GM12801 (cell line): Measurements from ENCODE around the gene NUDT7.

Experiments
- TF ChIP-seq, protein P1 (sequence below): IDR thresholded peaks from one replicate; pipeline ENCODE4 v1.5.1; 2011; ENCODE audit warnings: control low read depth; ENCODE audit not compliant: insufficient read length; ENCODE audit errors: extremely low read depth

The NUDT7 gene

DNA sequence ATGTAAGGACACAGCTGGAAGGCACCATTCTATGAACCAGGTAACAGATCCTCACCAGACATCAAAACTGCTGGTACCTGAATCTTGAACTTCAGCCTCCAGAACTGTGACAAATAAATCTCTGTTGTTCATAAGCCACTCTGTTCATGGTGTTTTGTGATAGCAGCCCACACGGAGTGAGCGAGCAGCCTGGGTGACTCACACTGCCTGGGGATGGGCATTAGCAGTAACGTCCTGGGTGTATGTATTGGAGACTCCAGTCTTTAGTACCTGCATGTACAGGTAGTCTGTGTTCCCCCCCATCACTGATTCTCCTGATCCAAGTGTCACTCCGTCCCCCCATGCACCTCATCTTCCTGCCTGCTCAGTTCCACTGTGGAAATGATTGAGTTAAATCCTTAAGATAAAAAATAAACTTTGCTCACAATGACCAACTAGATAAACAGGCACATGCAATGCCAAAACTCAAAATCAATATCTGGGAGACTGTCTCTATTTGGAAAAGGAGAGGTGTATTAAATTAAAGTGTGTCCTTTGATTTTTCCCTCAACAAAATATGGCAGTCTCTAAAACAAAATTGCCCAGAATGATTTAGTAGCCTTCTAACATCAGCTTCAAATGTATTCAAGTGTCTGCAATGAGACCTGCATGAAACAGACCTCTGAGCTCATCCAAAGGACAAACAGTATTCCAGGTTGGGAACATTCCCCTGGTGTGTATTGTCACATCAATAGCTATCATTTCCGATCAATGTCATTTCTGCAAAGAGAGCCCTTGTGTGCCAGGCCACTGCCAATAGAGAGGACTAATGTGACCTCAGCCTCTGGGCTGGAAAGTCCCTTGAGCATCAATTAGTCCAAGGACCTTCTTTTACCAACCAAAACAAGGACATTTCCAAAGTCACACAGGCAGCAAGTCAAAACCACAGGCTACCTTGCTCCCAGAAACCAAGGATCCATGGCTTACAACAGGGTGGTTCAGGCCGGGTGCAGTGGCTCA is 53.9 kb downstream of the NUDT7 start:
- TF ChIP-seq, protein P1, sequence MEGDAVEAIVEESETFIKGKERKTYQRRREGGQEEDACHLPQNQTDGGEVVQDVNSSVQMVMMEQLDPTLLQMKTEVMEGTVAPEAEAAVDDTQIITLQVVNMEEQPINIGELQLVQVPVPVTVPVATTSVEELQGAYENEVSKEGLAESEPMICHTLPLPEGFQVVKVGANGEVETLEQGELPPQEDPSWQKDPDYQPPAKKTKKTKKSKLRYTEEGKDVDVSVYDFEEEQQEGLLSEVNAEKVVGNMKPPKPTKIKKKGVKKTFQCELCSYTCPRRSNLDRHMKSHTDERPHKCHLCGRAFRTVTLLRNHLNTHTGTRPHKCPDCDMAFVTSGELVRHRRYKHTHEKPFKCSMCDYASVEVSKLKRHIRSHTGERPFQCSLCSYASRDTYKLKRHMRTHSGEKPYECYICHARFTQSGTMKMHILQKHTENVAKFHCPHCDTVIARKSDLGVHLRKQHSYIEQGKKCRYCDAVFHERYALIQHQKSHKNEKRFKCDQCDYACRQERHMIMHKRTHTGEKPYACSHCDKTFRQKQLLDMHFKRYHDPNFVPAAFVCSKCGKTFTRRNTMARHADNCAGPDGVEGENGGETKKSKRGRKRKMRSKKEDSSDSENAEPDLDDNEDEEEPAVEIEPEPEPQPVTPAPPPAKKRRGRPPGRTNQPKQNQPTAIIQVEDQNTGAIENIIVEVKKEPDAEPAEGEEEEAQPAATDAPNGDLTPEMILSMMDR, result no peak

DNA sequence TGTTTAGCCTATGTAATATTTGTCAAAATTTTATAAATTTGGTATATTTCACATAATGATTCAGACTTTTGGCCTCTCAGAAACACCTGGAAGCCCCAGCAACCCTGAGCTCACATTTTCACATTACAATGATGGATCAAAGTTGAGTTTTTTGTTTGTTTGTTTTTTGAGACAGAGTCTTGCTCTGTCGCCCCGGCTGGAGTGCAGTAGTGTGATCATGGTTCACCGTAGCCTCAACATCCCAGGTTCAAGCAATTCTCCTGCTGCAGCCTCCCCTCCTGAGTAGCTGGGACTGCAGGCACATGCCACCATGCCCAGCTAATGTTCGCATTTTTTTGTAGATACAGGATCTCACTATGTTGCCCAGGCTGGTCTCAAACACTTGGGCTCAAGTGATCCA is 55.4 kb downstream of the NUDT7 start:
- TF ChIP-seq, protein P1, result no peak

DNA sequence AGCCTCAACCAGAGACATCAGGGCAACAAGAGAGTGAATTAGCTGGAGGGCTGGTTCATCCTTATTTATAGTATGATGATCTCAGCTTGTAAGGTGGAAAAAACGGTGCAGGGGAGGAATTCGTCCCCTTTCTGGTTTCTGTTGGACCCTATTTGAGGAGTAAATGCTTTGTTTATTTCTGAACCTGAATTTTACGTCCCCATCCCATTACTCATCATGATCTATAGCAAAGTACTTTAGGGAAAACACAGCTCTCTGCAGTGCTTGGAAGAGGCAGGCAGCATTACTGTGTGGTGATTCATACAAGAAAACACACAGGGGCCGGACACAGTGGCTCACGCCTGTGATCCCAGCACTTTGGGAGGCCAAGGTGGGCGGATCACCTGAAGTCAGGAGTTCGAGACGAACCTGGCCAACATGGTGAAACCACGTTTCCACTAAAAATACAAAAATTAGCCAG is 58.1 kb downstream of the NUDT7 start:
- TF ChIP-seq, protein P1, result no peak

DNA sequence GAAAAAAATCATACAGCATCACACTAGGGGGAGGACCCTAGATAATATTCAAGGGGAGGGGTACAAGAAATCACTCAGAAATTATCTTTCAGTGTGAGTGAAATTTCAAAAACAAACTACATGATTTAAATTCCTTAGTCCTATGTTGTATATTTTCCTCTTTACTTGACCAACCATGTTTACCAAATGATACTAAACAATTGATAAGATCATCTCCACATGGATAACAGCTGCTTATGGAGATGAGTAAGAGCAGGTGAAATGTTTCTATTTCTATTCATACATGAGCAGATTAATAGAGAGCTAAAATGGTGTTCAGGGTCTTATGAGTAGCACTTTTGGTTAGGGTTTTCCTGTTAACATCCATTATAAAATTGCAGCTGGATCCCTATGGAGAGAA is 58.8 kb downstream of the NUDT7 start:
- TF ChIP-seq, protein P1, result no peak

DNA sequence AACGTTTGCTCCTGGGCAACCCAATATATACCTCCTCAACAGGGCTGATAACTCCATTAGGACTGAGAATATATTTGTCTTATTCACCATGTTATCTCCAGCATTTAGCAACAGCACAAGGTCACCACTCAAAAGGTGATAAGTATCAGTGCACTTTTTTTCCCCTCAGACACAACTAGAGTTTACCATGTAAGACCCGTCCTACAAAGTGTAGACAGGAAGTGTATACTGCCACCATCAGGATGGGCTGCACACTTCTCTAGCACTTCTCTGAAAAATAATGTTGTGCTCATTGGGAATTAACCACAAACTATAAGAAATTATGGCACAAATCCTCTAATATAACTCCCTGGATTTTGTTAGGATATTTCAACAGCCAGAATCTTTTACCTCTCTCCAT is 60.4 kb downstream of the NUDT7 start:
- TF ChIP-seq, protein P1, result no peak

DNA sequence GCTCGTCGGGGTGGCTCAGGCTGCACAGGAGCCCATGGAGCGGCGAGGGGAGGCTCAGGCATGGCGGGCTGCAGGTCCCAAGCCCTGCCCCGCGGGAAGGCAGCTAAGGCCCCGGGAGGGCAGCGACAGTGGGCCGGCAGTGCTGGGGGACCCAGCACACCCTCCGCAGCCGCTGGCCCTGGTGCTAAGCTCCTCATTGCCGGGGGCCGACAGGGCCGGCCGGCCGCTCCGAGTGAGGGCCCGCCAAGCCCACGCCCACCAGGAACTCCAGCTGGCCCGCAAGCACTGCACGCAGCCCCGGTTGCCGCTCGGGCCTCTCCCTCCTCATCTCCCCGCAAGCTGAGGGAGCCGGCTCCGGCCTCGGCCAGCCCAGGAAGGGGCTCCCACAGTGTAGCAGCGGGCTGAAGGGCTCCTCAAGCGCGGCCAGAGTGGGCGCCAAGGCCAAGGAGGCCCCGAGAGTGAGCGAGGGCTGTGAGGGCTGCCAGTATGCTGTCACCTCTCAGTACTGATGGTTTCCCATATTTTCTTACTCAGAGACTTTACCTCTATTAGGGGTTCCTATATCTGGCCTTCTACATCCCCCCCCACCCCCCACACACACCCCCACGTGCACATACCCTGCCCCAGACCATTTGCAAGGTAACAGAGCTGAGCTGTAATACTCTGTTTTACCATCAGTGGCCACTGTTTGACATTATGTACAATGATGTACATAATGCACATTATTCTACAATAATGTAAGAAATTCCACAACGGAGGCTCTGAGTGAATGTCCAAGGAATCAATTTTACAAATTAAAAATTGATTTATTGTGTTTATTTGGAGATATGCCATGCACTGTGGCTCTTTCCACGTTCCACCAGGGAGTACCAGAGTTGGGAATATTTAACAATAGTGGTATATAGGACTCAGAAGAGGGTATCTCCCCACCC is 62.4 kb downstream of the NUDT7 start:
- TF ChIP-seq, protein P1, result no peak

DNA sequence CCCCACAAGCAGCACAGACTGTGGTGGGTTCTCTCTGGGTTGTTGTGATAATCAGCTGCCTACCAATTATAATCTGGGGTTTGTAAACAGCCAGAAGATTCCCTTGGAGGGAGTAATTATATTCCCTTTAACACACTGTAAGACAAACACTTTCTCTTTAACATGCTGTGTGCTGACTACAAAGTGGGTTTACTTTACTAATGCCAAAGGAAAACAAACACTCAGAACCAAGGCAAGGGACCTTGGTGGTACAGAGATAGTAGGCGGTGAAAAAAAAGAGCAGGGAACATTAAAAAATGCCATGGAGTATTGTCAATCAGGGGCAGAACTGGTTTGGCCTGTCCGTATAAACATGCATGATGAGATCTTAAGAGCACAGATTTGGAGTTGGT is 63.1 kb downstream of the NUDT7 start:
- TF ChIP-seq, protein P1, result no peak
